Osteoblast (primary cell): ENCODE measurements around the gene MAPKAP1. TPM values are rescaled to one million over a fixed set of nuclear protein-coding genes. Genes with fewer than 3 reads are reported as not detected.
"Not testable (repeated sequence)": the region's sequence is repeated elsewhere in the genome, so short reads cannot be mapped to it uniquely, and the experiment has no call there.

ENCODE experiments used
- DNase-seq: peaks from one replicate; pipeline ENCODE4 v3.0.0; 2011; ENCODE audit warnings: low spot score, mixed read lengths; ENCODE audit not compliant: insufficient read length; ENCODE audit errors: missing footprints
- H2AFZ ChIP-seq: 2 replicates; pipeline ENCODE4 v1.6.0; 2011; ENCODE audit warnings: mild to moderate bottlenecking, low read length
- H3K27ac ChIP-seq: 2 replicates; pipeline ENCODE4 v1.5.1; 2011; ENCODE audit warnings: mild to moderate bottlenecking, low read depth, low read length, moderate library complexity
- H3K27me3 ChIP-seq: 2 replicates; pipeline ENCODE4 v1.6.0; 2012; ENCODE audit warnings: mild to moderate bottlenecking, control low read depth, inconsistent platforms, low read length, moderate library complexity; ENCODE audit not compliant: insufficient read depth
- H3K36me3 ChIP-seq: 2 replicates; pipeline ENCODE4 v1.5.1; 2011; ENCODE audit warnings: mild to moderate bottlenecking, low read length, control low read depth, moderate library complexity; ENCODE audit not compliant: insufficient read depth
- H3K4me1 ChIP-seq: 2 replicates; pipeline ENCODE4 v1.5.1; 2011; ENCODE audit warnings: mild to moderate bottlenecking, low read length, control low read depth, moderate library complexity; ENCODE audit not compliant: insufficient read depth
- H3K4me2 ChIP-seq: 2 replicates; pipeline ENCODE4 v1.6.0; 2011; ENCODE audit warnings: mild to moderate bottlenecking, low read length; ENCODE audit not compliant: insufficient read depth
- H3K4me3 ChIP-seq: fragments of 200-600 bp; sonication (generic); 3 replicates; pipeline ENCODE4 v1.5.1; 2012; ENCODE audit warnings: mild to moderate bottlenecking, low read length, inconsistent platforms; ENCODE audit not compliant: insufficient read depth
- H3K79me2 ChIP-seq: 2 replicates; pipeline ENCODE4 v1.6.0; 2012; ENCODE audit warnings: mild to moderate bottlenecking, low read length, control low read depth, inconsistent platforms; ENCODE audit not compliant: insufficient read depth
- H3K9me3 ChIP-seq: 2 replicates; pipeline ENCODE4 v1.5.1; 2011; ENCODE audit warnings: low read depth, low read length, control low read depth
- H4K20me1 ChIP-seq: 2 replicates; pipeline ENCODE4 v1.6.0; 2012; ENCODE audit warnings: mild to moderate bottlenecking, low read length, control low read depth; ENCODE audit not compliant: insufficient read depth
- total RNA-seq: library from RNA; depleted of rRNA; stranded (reverse); fragments of >200 nt; gene quantifications from 2 replicates; pipeline ENCODE4 v1.2.3, GENCODE V29; 2012
- TF ChIP-seq, protein P1 (sequence below): IDR thresholded peaks from 2 replicates; pipeline ENCODE4 v1.5.1; 2011; ENCODE audit warnings: mild to moderate bottlenecking, low read depth, low read length, moderate library complexity; ENCODE audit errors: extremely low read depth

Gene MAPKAP1
- total RNA-seq, 1 donor = 72.4 TPM

DNA sequence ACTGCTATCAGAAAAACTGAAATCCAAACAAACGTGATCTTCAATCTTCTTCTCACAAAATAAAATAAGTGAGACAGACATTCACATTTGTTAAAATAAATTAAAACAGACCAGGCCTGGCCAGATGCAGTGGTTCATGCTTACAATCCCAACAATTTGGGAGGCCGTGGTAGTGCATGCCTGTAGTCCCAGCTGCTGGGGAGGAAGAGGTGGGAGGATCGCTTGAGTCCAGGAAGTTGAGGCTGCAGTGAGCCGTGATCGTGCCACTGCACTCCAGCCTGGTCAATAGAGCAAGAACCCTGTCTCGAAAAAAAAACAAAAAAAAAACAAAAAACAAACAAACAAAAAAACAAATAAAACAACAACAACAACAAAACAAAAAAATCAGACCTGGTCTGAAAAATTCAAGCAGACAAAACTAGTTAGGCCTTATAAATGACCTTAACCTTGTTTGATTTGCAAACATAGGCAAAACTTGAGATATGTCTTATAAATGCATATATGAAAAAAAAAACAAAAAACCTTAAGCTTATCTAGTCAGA is 10.8 kb downstream of the MAPKAP1 start:
- Histone ChIP-seq H3K27ac (no peak overlapping the region), H3K9me3 (no peaks in the 10 kb centered on the region), H3K36me3 (no peaks in the 10 kb centered on the region), H4K20me1 (peaks cover 25% of the 10 kb centered on the region), H3K79me2 (peaks cover 92% of the 10 kb centered on the region), H2AFZ (no peak overlapping the region), H3K27me3 (no peaks in the 10 kb centered on the region), H3K4me1 (peaks cover 5% of the 10 kb centered on the region), H3K4me2 (no peak overlapping the region), H3K4me3 (no peak overlapping the region)
- DNase-seq = no peak
- TF ChIP-seq, protein P1, sequence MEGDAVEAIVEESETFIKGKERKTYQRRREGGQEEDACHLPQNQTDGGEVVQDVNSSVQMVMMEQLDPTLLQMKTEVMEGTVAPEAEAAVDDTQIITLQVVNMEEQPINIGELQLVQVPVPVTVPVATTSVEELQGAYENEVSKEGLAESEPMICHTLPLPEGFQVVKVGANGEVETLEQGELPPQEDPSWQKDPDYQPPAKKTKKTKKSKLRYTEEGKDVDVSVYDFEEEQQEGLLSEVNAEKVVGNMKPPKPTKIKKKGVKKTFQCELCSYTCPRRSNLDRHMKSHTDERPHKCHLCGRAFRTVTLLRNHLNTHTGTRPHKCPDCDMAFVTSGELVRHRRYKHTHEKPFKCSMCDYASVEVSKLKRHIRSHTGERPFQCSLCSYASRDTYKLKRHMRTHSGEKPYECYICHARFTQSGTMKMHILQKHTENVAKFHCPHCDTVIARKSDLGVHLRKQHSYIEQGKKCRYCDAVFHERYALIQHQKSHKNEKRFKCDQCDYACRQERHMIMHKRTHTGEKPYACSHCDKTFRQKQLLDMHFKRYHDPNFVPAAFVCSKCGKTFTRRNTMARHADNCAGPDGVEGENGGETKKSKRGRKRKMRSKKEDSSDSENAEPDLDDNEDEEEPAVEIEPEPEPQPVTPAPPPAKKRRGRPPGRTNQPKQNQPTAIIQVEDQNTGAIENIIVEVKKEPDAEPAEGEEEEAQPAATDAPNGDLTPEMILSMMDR = no peak

DNA sequence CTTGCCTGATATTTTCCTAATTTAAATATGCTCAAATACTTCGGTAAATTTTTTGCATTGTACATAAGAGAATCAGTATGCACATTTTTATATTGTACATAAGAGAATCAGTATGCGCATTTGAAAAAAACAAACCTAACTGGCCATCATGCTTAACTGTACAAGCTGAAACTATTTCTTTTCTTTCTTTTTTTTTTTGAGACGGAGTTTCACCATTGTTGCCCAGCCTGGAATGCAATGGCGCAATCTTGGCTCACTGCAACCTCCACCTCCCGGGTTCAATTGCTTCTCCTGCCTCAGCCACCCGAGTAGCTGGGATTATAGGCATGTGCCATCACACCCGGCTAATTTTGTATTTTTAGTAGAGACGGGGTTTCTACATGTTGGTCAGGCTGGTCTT is 11.5 kb downstream of the MAPKAP1 start:
- H4K20me1 ChIP-seq = peaks cover 20% of the 10 kb centered on the region

DNA sequence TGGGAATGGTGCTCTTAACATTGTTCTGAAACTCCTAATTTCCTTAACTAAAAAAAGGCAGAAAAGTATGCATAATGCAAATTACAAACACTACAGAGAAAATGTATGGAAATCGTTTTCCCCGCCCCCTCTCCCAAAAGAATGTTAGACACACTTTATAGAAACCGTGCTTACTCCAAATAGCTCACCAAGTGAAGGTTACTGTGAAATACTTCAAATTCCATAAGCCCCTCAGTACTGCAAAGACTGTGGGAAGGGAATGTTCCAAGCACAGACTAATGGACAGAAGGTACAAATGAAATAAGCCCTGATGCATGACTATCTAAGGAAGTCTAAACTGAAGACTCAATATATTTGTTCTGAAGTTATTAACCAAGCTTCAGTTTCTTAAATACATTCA is 12.5 kb downstream of the MAPKAP1 start:
- no peak overlapping the region for H3K27ac ChIP-seq
- H2AFZ ChIP-seq = no peak overlapping the region
- H4K20me1 ChIP-seq = peaks cover 18% of the 10 kb centered on the region
- no peak for DNase-seq
- peaks cover 90% of the 10 kb centered on the region for H3K79me2 ChIP-seq
- no peaks in the 10 kb centered on the region for H3K4me1 ChIP-seq
- no peak overlapping the region for H3K4me3 ChIP-seq
- H3K27me3 ChIP-seq = no peaks in the 10 kb centered on the region
- TF ChIP-seq, protein P1 = no peak
- no peaks in the 10 kb centered on the region for H3K9me3 ChIP-seq
- no peak overlapping the region for H3K4me2 ChIP-seq
- H3K36me3 ChIP-seq = no peaks in the 10 kb centered on the region

More for the DNA sequence above, 11.5 kb downstream of the MAPKAP1 start:
- not testable (repeated sequence) for H2AFZ ChIP-seq, H3K4me2 ChIP-seq, H3K4me3 ChIP-seq, H3K4me1 ChIP-seq, H3K36me3 ChIP-seq, H3K9me3 ChIP-seq, H3K27me3 ChIP-seq, DNase-seq, H3K27ac ChIP-seq
- peaks cover 90% of the 10 kb centered on the region for H3K79me2 ChIP-seq

DNA sequence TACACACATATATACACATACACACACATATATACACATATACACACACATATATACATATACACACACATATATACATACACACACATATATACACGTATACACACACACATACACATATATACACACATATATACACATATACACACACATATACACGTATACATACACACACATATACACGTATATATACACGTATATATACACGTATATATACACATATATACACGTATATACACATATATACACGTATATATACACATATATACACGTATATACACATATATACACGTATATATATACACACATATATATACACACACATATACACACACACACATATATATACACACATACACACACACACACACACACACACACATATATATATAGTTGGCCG is 13.5 kb downstream of the MAPKAP1 start:
- not testable (repeated sequence) for H3K9me3 ChIP-seq, H3K27me3 ChIP-seq, H3K4me2 ChIP-seq, H3K27ac ChIP-seq, H3K36me3 ChIP-seq, H2AFZ ChIP-seq, H3K4me1 ChIP-seq, DNase-seq, H3K4me3 ChIP-seq
- Histone ChIP-seq H3K79me2 (peaks cover 88% of the 10 kb centered on the region), H4K20me1 (peaks cover 19% of the 10 kb centered on the region)

DNA sequence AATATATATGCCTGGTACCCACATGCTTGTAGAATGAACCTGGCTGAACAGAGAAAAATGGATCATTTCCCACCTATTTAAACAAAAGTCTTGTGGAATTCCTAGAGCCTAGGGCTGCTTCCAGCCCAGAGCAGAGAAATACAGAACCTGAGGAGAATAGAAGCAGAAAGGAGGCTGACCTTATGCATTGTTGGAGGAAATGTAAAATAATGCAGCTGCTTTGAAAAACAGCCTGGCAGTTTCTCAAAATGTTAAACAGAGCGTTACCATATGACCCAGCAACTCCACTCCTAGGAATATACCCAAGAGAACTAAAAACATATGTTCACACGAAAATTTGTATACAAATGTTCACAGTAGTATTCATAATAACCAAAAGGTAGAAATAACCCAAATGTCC is 15.1 kb downstream of the MAPKAP1 start:
- Histone ChIP-seq H3K27ac (no peak overlapping the region), H3K9me3 (no peaks in the 10 kb centered on the region), H3K36me3 (no peaks in the 10 kb centered on the region), H2AFZ (no peak overlapping the region), H3K79me2 (peaks cover 91% of the 10 kb centered on the region), H3K27me3 (no peaks in the 10 kb centered on the region), H4K20me1 (peaks cover 14% of the 10 kb centered on the region), H3K4me3 (no peak overlapping the region), H3K4me2 (no peak overlapping the region), H3K4me1 (no peaks in the 10 kb centered on the region)
- TF ChIP-seq, protein P1 = no peak
- DNase-seq = no peak
